GM19035 (cell line): Measurements from ENCODE around the gene MYLK4.

ENCODE experiments used
- ATAC-seq: cut with Tn5 transposase; IDR thresholded peaks from one replicate; pipeline ENCODE4 v1.9.1; 2021; ENCODE audit not compliant: unreplicated experiment

Gene MYLK4

DNA sequence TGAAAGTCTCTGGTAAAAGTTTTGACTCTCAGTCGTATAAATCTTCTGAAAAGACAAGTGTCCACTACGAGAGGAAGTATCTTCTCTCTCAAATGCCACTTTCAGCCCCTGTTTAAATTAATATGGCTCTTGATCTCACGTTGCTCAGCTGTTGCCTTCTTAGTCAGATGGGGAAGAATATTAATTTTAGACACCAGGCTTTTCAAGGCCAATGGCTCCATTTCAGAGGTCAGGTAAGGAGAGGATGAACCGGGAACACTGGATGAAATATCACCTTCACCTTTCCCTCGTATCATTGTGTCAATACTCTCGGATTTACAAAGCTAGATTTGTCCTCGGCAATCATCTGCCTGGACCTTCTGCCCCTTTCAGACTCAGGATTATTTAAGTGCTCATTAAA is at the start of gene MYLK4:
Gene MYLK4, minus strand, starts transcription at position 91 of the 400 bp plus-strand sequence. CDS start 1,628 bp downstream, outside the sequence.
- no peak for ATAC-seq

DNA sequence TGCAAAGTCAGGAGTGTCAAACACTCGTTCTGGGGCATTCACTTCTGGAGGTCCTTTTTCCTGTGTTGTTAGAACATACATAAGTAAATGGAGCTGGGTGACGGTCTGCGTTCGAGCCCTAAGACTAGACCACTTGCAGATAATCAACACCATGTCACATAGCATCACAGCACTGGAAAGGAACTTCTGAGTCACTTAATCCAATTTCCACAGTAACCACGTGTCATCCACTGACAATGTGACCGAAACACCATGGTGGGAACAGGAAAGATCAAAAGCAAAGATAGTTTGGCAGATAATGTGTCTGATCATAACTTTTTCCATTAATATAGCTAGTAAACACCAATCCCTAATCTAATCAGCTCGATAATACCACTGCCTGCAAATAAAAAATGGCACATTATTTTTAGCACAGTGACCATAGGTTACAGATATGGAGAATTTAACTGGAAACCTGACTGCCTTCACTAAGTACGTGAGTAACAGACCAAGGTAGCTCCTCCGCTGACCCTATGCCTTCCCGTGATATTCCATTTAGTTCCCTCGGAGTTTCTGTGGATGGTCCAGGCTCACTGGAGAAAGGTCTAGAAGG is 49.3 kb upstream of the MYLK4 start:
- ATAC-seq = no peak

DNA sequence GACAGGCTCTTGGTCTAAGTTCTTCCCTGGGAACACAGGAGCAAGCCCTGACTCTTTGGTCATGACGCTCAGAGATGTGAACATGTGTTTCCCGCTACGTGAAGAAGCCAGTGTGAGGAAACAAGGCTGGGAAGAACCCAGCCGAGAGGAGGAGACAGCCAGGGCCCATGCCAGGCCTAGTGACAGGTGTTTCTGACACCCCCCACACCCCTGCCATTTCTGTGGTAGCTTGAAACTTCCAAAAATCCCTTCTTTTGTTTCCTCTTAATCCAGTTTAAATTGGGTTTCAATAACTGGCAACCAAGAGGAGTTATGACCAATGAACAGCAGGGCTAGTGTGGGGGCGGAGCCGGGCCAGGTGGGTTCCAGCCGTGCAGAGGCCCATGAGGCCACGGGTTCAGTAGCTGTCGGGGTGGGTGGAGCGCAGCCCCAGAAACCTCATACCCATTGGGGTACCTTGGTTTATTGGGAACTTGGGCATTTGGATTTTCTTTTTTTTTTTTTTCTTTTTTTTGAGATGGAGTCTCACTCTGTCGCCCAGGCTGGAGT is 47.9 kb upstream of the MYLK4 start:
- ATAC-seq = no peak

DNA sequence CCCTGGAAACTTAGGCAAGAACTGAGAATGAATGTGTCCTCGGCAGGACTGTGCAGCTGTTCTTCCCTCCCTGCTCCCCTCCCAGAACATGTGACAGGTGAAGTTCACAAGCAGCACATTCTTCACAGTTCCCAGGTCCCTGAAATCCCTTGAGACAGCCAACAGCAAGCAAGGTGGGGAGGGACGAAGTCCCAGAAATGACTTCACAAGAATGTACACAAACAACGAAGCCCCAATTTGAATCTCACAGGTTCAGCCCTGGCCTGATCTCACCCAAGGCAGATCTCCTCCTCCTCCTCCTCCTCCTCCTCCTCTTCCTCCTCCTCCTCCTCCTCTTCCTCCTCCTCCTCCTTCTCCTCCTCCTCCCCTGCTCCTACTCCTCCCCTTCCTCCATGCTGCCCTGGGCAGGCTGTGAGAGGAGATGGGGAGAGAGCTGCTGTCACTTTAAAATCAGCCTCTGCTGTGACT is 46.9 kb upstream of the MYLK4 start:
- ATAC-seq = no peak

DNA sequence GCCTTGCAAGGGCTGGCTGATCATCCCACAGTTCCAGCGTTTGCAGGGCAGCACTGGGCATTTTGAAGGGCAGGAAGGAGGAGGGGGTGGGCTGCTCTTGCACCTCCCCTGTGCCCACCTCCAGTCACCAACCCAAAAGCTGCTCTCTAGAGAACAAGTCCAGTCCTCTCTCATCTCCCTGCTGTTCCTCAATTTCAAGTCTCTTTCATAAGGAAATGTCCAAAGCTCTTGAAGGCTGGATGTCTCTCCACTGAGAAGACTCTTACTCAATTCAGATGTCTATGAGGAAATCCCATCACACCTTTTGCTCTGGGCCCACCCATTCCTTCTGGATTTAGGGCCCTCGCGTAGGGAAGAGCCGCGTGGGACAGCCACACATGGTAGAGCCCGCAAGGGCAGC is 46.1 kb upstream of the MYLK4 start:
- no peak for ATAC-seq

DNA sequence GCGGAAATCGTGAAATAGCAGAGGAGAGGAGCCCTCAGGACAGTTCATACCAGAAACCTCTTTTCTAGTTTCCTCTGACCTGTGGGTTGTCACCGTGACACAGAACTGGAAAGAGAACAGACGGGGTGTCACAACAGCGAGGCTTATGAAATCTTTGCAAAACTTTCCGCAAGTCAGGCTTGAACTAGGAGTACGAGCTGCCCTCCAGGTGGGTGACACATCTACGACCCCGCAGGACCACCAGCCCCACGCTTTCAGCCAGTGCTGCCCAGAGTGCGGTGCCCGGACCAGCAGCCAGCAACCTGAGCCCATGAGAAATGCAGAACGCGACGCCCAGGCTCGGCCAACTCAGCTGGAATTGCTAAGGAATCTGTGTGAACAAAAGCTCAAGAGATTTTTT is 45.2 kb upstream of the MYLK4 start:
- ATAC-seq = no peak

DNA sequence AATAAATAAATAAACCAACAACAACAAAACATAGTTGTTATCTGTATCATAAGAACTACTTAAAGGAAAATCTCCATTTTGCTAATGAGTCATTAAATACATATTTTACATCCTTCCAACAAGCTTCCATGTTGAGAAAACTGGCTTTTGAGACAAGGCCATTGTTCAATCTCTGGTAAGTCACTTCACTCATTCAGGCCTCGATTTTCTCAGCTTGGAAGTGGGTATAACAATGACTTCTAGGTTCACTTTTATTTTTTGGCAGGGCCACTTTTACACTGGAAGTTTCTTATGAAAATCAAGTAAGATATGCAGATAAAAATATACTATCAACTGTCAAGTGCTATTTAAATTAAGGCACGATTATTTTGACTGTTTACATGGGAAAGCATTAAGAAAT is 44.4 kb upstream of the MYLK4 start:
- ATAC-seq = no peak

DNA sequence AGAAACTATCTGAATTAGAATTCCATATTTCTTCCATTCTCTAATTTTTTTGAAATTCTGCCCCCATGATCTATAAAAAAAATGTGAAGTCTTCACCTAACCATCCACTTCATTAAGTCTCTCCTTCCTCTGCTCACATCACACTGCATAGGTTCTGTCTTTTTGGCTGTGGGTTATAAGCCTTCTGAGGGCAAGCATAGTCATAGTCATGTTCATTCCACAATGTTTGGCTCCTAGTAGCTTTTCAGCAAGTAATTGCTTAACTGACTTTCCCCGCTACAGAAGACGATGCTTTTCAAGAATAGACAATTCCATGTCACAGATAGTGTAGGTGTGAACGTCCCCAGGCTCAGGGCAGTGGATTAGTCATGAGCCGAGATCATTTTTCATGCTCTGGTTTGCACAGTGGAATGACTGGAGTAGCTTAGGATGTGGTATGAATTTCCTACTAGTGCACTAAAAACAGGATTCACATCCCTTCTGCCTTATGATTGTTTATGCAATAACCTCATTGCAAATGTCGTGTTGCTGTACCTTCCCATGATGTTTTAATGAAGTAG is 43.5 kb upstream of the MYLK4 start:
- ATAC-seq = no peak

DNA sequence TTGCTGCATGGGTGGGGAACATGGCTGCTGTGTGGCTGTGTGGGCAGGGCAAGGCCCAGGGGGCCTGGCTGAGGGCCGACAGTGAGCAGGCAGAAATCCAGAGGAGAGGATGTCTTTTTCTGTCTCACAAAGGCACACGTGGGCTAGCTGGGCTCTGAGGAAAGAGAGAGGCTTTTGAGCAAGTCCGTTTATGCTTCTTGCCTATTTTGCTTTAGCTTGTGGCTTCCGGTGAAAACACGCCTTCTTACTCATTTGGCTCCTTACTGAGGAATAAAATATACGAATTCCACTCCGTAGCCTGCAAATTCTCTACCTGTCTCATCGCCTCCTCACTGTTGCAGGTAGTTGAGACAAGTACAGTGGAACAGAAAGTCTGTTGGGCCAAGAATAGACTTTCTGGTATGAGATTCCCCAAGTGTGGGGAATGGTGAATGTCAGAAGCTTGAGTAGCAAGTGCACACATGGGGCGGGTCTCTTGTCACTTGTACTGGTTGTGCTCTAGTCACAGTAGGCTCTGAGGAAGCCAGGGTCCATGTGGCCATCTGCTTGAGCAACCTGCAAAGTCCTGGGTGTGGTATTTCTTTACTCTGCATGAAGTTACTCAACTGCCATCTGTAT is 42.9 kb upstream of the MYLK4 start:
- ATAC-seq = no peak

DNA sequence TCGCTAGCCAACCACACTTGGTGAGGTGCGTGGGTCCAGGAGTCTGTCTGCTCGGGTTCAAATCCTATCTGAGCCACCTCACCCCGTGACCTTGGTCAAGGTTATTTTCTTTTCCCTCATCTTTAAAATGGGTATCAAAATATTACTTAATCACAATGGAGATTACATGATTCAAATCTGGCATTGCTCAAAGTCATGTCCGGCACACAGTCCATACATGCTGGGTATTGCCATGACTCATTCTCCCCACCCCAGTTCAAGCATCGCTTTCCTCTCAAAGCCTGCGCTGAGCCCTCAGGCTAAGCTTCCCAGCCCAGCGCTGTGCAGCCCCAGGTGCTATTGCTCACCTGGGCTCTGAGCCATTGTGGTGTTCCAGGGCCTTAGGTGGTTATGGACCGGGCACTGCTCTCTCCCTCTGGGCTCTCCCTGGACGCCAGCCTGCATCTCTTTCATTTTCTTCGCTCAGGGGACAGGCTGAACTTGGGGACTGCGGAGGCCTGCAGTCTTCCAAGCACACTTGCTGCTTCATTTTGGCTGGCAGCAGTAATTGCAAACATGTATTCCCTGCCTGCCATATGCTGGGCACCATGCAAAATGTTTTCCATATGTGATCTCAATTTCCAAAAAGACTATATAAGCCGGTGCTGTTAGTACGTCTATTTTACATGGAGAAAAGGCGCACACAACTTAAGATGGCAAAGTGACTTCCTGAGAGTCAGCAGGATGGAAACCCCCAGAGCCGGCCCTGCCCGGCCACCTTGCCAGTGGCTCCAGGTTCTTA is 41.8 kb upstream of the MYLK4 start:
- no peak for ATAC-seq

DNA sequence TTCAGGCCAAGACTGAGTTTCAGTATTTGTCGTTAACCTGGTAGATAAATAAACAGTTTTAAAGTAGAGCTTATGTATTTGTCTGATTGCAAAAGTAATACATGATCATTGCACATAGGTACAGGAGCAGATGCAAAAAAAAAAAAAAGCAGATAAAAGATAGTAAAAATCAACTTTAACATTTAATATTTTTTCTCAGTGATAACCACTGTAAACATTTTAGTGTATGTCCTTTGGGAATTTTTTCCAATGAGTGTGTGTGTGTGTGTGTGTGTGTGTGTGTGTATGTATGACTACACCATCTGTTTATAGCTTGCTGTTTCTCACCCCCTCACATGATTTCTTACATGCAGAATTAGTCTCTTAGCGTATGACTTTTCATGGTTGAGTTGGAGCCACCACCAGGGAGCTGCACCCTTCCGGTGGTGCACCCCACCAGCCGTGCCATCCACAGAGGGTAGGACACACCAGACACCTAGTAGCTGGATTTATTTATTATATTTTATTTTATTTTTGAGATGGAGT is 40.8 kb upstream of the MYLK4 start:
- ATAC-seq = no peak

DNA sequence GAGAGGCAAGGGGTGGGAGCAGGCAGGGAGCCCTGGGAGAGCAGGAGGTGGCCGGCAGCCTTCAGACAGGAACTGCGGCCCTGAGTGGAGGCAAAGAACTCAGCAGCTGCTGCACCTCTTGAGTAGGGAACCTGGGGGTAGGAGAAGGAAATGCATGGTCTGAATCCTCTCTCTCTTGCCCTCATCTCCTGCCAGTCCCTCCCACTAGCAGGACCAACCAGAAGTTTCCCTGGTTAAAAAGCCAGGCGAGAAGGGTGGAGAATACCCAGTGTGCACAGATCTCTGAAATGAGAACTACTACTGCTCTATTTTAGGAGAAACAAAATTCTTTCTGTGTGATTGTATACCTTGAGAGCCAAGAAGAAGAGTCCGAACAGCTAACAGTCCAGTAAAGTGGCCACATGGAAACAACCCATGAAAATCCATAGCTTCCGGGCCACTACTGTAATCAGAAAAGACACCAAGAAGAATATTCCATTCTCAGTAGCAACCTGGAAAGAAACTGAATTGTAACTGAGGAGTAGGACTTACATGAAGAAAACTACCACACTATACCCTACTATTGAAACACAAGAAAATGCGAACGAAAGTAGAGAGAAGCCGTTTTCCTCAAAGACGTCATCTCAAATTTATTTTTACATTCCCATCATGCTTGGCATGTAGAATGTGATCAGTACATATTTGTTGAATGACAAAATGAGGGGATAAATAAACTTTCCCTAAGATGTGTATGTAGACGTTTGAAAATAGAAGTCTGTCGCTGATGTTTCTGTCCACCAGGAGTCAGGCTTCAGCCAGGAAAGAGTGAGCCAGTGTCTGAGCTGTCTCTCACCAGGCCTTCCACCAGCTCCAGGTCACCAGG is 40.1 kb upstream of the MYLK4 start:
- peak; percentile 67 for ATAC-seq

DNA sequence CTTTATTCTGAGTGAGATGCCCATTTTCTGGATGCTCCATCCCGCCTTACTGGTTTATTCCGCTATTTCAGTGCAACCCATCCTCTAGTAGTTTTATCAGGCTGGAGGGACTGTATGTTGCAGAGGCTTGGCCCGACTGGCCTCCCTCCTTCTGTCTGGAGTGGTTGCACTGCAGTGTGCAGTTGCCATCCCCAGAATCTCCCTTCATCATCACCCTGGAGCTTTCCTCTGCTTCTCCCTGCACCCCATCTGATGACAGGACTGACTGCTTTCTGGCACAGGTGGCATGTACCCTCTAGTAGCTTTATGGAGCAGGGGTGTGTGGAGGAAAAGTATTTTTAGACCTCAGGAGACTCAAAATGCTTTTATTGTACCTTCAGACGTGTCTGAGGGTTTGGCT is 35.5 kb upstream of the MYLK4 start:
- no peak for ATAC-seq

DNA sequence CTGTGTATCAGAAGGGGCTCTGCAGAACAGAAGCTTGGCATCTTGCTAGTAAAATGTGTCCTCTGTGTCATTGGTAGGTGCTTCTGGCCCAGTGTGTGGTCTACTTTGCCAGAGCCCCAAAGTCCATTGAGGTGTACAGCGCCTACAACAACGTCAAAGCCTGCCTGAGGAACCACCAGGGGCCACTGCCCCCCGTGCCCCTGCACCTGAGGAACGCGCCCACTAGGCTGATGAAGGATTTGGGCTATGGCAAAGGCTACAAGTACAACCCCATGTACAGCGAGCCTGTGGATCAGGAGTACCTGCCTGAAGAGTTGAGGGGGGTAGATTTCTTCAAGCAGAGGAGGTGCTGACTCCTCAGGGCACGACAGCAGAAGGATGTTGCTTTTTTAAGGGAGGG is 34.2 kb upstream of the MYLK4 start:
- no peak for ATAC-seq

DNA sequence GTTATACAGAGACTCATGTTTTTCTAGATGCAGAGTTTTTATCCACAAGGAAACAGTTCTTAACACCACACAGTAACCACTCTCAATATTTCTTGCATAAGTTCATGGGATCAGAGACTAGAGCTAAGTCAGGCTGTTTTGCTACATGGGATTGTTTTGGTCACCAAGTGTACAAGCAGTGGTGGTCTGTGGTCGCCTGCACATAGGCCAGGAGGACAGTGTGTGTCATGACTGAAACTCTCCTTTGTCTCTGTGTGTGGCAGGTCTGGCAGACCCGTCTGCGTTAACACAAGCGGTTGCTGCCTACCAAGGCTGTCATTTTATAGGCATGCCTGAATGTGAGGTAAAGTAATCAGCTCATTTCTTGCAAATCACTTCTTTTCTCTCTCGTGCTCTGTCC is 33.3 kb upstream of the MYLK4 start:
- ATAC-seq = no peak

DNA sequence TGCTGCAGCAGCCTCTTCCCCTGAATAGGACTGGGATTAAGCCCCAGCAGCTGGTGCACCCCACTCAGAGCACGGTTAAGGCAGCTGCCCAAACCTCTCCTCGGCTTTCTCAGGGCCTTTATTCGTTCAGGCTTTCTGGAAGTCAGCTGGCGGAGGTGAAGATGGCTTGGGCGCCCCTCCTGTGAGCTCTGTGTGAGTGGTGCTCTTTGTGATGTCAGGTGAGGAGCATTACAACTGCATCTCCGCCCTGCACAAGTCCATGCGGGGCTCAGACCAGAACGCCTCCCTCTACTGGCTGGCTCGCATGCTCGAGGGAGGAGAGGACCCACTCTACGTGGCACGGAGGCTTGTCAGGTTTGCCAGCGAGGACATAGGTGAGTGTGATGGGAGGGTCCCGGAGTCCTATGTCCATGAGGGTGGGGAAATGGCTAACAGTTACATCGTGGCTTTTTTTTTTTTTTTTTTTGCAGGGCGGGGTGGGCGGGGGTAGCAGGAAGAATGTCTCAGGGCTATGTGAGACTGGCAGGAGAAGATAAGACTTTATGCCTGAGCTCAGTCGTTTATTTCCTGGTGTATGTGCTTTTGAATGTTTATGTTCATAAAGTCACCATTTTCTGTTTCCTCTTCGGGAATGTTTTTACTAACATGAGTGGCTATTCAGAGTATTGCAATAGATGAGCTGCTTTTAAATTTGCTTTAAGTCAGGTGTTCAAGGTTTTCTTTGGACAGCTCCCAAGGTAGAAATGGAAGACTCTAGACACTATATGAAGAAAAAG is 32.7 kb upstream of the MYLK4 start:
- no peak for ATAC-seq

DNA sequence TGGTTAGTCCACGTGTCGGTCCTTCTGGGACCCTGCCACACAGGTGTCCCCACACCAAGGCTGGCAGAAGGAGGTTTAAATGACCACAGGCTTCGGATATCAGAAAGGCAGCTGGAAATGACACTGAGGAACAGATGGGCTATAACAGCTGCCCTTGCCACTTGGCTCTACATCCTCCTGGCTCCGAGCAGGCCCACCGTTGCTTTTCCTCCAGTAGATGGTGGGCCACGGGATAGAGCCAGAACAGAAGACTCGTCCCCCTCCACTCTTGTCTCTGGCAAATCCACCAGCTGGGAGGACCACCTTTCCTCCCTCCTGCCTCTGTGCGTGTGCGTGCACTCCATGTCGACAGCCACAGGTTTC is 32.1 kb upstream of the MYLK4 start:
- ATAC-seq = no peak

DNA sequence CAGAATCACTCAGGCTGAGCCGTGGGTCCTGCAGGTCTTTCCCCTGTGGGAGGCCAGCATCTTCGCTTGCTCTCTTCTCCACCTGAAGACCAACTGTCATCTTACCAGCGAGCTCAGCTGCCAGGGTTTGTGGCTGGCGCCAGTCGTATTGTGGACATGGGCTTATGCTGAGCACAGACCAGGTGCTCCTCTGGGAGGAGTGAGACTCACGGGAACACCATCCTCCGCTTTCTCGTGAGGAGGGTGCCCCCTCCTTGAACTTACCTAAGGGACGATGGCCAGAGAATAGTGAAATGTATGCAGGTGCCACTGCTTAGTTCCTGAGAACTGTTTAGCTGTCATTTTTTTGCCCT is 31.6 kb upstream of the MYLK4 start:
- ATAC-seq = no peak

DNA sequence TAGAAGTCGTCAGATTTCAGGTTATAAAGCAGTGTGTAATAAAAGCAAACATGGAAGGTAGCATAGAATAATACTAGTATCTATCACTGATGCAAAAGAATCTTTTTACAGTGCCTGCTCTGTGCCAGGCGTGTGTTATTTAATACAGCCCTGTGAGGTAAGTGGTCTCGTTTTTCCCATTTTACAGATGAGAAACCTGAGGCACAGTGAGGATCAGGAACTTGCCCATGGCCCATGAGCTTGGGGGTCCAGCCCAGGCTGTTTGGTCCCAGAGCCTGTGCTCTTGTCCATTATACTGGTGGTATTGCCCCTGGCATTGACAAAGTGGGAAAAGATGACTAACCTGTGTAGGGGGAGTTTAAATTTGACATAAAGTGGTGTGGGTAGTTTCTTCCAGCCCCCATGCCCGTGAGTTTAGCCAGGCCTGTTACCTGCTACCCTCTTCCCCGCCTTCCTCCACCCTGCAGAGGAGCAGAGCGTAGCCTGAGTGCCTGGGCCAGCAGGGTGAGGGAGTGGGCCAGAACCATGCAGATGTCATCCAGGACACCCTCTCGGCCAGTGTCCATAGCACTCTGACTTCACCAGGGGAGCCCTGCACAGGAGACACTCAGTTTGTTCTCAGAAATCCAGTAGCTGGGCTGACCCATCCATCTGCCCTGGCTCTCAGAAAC is 31.1 kb upstream of the MYLK4 start:
- ATAC-seq = no peak
